ENCODE measurements around the gene ZNF155.

DNA sequence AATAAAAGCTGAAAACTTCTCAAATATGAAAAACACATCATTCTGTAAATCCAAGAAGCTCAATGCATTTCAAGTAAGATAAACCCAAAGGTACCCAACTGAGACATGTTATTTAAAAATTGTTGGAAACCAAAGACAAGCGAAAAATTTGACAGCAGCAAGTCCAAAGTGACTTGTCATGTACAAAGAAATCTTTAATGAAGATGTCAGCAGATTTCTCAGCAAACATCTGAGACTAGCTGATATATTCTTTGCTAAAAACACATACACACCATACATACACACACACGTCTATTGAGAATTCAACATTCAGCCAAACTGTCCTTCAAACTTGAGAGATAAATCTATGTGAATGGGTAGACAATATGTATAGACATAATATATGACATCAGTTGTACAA, 35.5 kb downstream of the ZNF155 start:
- TF ChIP-seq POLR2A (IDR thresholded peaks at IDR 0.05; ENCODE audit: low read length) = no peak
- TF ChIP-seq, protein P1, sequence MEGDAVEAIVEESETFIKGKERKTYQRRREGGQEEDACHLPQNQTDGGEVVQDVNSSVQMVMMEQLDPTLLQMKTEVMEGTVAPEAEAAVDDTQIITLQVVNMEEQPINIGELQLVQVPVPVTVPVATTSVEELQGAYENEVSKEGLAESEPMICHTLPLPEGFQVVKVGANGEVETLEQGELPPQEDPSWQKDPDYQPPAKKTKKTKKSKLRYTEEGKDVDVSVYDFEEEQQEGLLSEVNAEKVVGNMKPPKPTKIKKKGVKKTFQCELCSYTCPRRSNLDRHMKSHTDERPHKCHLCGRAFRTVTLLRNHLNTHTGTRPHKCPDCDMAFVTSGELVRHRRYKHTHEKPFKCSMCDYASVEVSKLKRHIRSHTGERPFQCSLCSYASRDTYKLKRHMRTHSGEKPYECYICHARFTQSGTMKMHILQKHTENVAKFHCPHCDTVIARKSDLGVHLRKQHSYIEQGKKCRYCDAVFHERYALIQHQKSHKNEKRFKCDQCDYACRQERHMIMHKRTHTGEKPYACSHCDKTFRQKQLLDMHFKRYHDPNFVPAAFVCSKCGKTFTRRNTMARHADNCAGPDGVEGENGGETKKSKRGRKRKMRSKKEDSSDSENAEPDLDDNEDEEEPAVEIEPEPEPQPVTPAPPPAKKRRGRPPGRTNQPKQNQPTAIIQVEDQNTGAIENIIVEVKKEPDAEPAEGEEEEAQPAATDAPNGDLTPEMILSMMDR (IDR thresholded peaks at IDR 0.05) = no peak
- TF ChIP-seq, protein P2, sequence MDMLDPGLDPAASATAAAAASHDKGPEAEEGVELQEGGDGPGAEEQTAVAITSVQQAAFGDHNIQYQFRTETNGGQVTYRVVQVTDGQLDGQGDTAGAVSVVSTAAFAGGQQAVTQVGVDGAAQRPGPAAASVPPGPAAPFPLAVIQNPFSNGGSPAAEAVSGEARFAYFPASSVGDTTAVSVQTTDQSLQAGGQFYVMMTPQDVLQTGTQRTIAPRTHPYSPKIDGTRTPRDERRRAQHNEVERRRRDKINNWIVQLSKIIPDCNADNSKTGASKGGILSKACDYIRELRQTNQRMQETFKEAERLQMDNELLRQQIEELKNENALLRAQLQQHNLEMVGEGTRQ (IDR thresholded peaks at IDR 0.05) = no peak
- no peak for TF ChIP-seq JUNB (IDR thresholded peaks at IDR 0.05)
- no peak for TF ChIP-seq BHLHE40 (IDR thresholded peaks at IDR 0.05; ENCODE audit: low read depth, low read length)
- TF ChIP-seq, protein P3, sequence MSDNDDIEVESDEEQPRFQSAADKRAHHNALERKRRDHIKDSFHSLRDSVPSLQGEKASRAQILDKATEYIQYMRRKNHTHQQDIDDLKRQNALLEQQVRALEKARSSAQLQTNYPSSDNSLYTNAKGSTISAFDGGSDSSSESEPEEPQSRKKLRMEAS (IDR thresholded peaks at IDR 0.05) = no peak
- no peak for TF ChIP-seq JUN (IDR thresholded peaks at IDR 0.05)
- no peak for TF ChIP-seq RARB (CRISPR knock-in tag; IDR thresholded peaks at IDR 0.05)
- no peak for TF ChIP-seq MYC (IDR thresholded peaks at IDR 0.05; ENCODE audit: borderline replicate concordance, low read length)
- no peak for TF ChIP-seq EP300 (IDR thresholded peaks at IDR 0.05)

Data from A549 (cell line).